Tibial nerve (tissue), 4 donors: ENCODE measurements around the gene NCOA1. TPM values are rescaled to one million over a fixed set of nuclear protein-coding genes. Genes with fewer than 3 reads are reported as not detected.

ENCODE experiments used
- DNase-seq, 2 donors: peaks; one replicate each; pipeline ENCODE4 v3.0.0-alpha.2; 2019; ENCODE audit warnings: low spot score in 2 of 2
- H3K27ac ChIP-seq, 4 donors: fragments of 200-600 bp; sonication (generic) in 3 of 4; one replicate each; pipeline ENCODE4 v1.5.1; 2017 to 2019; ENCODE audit warnings: mild to moderate bottlenecking in 1 of 4
- H3K27me3 ChIP-seq, 2 donors: fragments of 200-600 bp; sonication (generic) in 1 of 2; one replicate each; pipeline versions ENCODE4 v1.5.1 to v1.6.0; 2017 to 2019
- H3K36me3 ChIP-seq, 3 donors: fragments of 200-600 bp; sonication (generic); one replicate each; pipeline ENCODE4 v1.5.1; 2018 to 2019
- H3K4me1 ChIP-seq, 4 donors: fragments of 200-600 bp; sonication (generic) in 3 of 4; one replicate each; pipeline ENCODE4 v1.5.1; 2017 to 2019
- H3K4me3 ChIP-seq, 4 donors: fragments of 200-600 bp; sonication (generic) in 3 of 4; one replicate each; pipeline ENCODE4 v1.5.1; 2017 to 2019; ENCODE audit warnings: mild to moderate bottlenecking in 1 of 4, moderate library complexity in 1 of 4
- H3K9me3 ChIP-seq, 4 donors: fragments of 200-600 bp; sonication (generic) in 3 of 4; one replicate each; pipeline ENCODE4 v1.5.1; 2017 to 2019
- CTCF ChIP-seq, 5 experiments: fragments of 200-600 bp in 3 of 5; fragments of 450-650 bp in 2 of 5; sonication (generic) in 3 of 5; IDR thresholded peaks; one replicate each; pipeline ENCODE4 v1.5.1; 2016 to 2019; ENCODE audit warnings: antibody characterized with exemption in 5 of 5, mild to moderate bottlenecking in 3 of 5, moderate library complexity in 2 of 5
- EP300 ChIP-seq, 2 donors: sonication (generic); formaldehyde crosslinking; IDR thresholded peaks; one replicate each; pipeline ENCODE4 v1.6.1; 2017; ENCODE audit warnings: antibody characterized with exemption in 2 of 2, mild to moderate bottlenecking in 1 of 2
- POLR2A ChIP-seq, 2 donors: fragments of 450-650 bp; IDR thresholded peaks; one replicate each; pipeline ENCODE4 v1.6.1; 2017; ENCODE audit warnings: antibody characterized with exemption in 2 of 2, mild to moderate bottlenecking in 2 of 2, moderate library complexity in 2 of 2
- WGBS, 2 donors: methylation state at CpG; one replicate each; pipeline ENCODE4 v1.1.5; 2018; 5-methylcytosine and 5-hydroxymethylcytosine counted together
- total RNA-seq, 4 donors: library from RNA; depleted of rRNA; stranded (reverse); fragments of >200 nt; gene quantifications; one replicate each; pipeline ENCODE4 v1.1.0, GENCODE V29; 2016

NCOA1 gene
- total RNA-seq, 4 donors from 2014 or later = 57.0 to 78.9 (median 59.3) TPM

GRCh38 chr2:24762518-24762917 lies 271.5 kb downstream of the NCOA1 start:
- no peak overlapping the region for H3K27ac ChIP-seq
- WGBS, 2 donors = 70 to 80% methylated on average over 2 of the region's 2 CpGs
- DNase-seq = no peak
- TF ChIP-seq CTCF (IDR thresholded peaks at IDR 0.05) (no peak), EP300 (IDR thresholded peaks at IDR 0.05) (no peak), POLR2A (IDR thresholded peaks at IDR 0.05) (no peak)
- no peaks in the 10 kb centered on the region for H3K9me3 ChIP-seq
- no peak overlapping the region for H3K4me3 ChIP-seq
- H3K4me1 ChIP-seq = peaks cover 0 to 17% (median 0%) of the 10 kb centered on the region in 4 donors
- H3K36me3 ChIP-seq = peaks cover 0 to 76% (median 6%) of the 10 kb centered on the region in 3 donors
- H3K27me3 ChIP-seq = no peaks in the 10 kb centered on the region

GRCh38 chr2:24763843-24764242 lies 272.8 kb downstream of the NCOA1 start:
- no peaks in the 10 kb centered on the region for H3K27me3 ChIP-seq
- TF ChIP-seq EP300 (IDR thresholded peaks at IDR 0.05) (no peak), CTCF (IDR thresholded peaks at IDR 0.05) (no peak)
- no peak overlapping the region for H3K4me3 ChIP-seq
- H3K36me3 ChIP-seq = peaks cover 0 to 68% (median 0%) of the 10 kb centered on the region in 3 donors
- no peak for DNase-seq
- WGBS, 2 donors = 96 to 97% methylated on average over 4 of the region's 4 CpGs
- H3K9me3 ChIP-seq = no peaks in the 10 kb centered on the region
- H3K4me1 ChIP-seq = peaks cover 0 to 22% (median 0%) of the 10 kb centered on the region in 4 donors
- H3K27ac ChIP-seq = no peak overlapping the region

- peak overlapping the region in 2 of 4 donors; percentile 47 to 50 for H3K27ac ChIP-seq
- no peaks in the 10 kb centered on the region for H3K9me3 ChIP-seq
- WGBS, 2 donors = 68 to 72% methylated on average over 6 of the region's 6 CpGs
- no peaks in the 10 kb centered on the region for H3K27me3 ChIP-seq
- no peak overlapping the region for H3K4me3 ChIP-seq
- no peak for DNase-seq
- H3K4me1 ChIP-seq = peaks cover 0 to 22% (median 0%) of the 10 kb centered on the region in 4 donors
- no peak for TF ChIP-seq CTCF (IDR thresholded peaks at IDR 0.05)
- no peak for TF ChIP-seq EP300 (IDR thresholded peaks at IDR 0.05)
- no peak for TF ChIP-seq POLR2A (IDR thresholded peaks at IDR 0.05)
- H3K36me3 ChIP-seq = peaks cover 0 to 63% (median 0%) of the 10 kb centered on the region in 3 donors
Measured at GRCh38 chr2:24766609-24767008, 275.6 kb downstream of the NCOA1 start.

- TF ChIP-seq CTCF (IDR thresholded peaks at IDR 0.05) (no peak), POLR2A (IDR thresholded peaks at IDR 0.05) (no peak), EP300 (IDR thresholded peaks at IDR 0.05) (no peak)
- Histone ChIP-seq H3K4me3 (no peak overlapping the region), H3K4me1 (peaks cover 0 to 22% (median 0%) of the 10 kb centered on the region in 4 donors), H3K36me3 (peaks cover 0 to 49% (median 0%) of the 10 kb centered on the region in 3 donors), H3K27me3 (no peaks in the 10 kb centered on the region), H3K27ac (peak overlapping the region in 1 of 4 donors; percentile 49), H3K9me3 (no peaks in the 10 kb centered on the region)
- 91 to 94% methylated on average over 5 of the region's 5 CpGs for WGBS, 2 donors
- no peak for DNase-seq
Measured at GRCh38 chr2:24768013-24768412, 277.0 kb downstream of the NCOA1 start.

GRCh38 chr2:24768601-24769000 lies 277.5 kb downstream of the NCOA1 start:
- H3K4me1 ChIP-seq = peaks cover 0 to 22% (median 0%) of the 10 kb centered on the region in 4 donors
- no peak overlapping the region for H3K4me3 ChIP-seq
- TF ChIP-seq CTCF (IDR thresholded peaks at IDR 0.05) = no peak
- TF ChIP-seq POLR2A (IDR thresholded peaks at IDR 0.05) = no peak
- no peak for TF ChIP-seq EP300 (IDR thresholded peaks at IDR 0.05)
- WGBS, 2 donors = 54 to 58% methylated on average over 7 of the region's 7 CpGs
- peak overlapping the region in 1 of 4 donors; percentile 49 for H3K27ac ChIP-seq
- H3K9me3 ChIP-seq = no peaks in the 10 kb centered on the region
- DNase-seq = peak in 1 of 2 donors; percentile 38
- H3K36me3 ChIP-seq = peaks cover 0 to 46% (median 0%) of the 10 kb centered on the region in 3 donors
- no peaks in the 10 kb centered on the region for H3K27me3 ChIP-seq
